Kidney tubule cell (primary cell): Measurements from ENCODE around the gene PCDH7.

Experiments
- DNase-seq: peaks from one replicate; pipeline ENCODE4 v3.0.0-alpha.2; 2018; ENCODE audit warnings: low spot score

Gene PCDH7

GRCh38 chr4:30720021-30720660, at the start of gene PCDH7:
PCDH7 (plus strand) TSS chr4:30720369; CDS start chr4:30721423, 1,054 bp downstream.
- peak; percentile 42 for DNase-seq

- no peak for DNase-seq
Measured at GRCh38 chr4:30671926-30672448, 48.2 kb upstream of the PCDH7 start.

- no peak for DNase-seq
Measured at GRCh38 chr4:30696191-30696590, 24.0 kb upstream of the PCDH7 start.

- peak; percentile 54 for DNase-seq
Measured at GRCh38 chr4:30714408-30715031, 5.6 kb upstream of the PCDH7 start.

- DNase-seq, result peak; percentile 30
Measured at GRCh38 chr4:30716158-30716557, 4.0 kb upstream of the PCDH7 start.

- peak; percentile 12 for DNase-seq
Measured at GRCh38 chr4:30716681-30717207, 3.4 kb upstream of the PCDH7 start.

- DNase-seq, result peak; percentile 54
Measured at GRCh38 chr4:30717208-30718020, 2.8 kb upstream of the PCDH7 start.

- DNase-seq, result no peak
Measured at GRCh38 chr4:30718021-30718542, 2.1 kb upstream of the PCDH7 start.

GRCh38 chr4:30718641-30719453, 1.3 kb upstream of the PCDH7 start:
- peak; percentile 2 for DNase-seq

- peak; percentile 45 for DNase-seq
Measured at GRCh38 chr4:30719454-30720020, 632 bp upstream of the PCDH7 start.

- peak; percentile 37 for DNase-seq
Measured at GRCh38 chr4:30720661-30721184, 554 bp downstream of the PCDH7 start.

- peak; percentile 32 for DNase-seq
Measured at GRCh38 chr4:30721185-30722091, 1.3 kb downstream of the PCDH7 start.

GRCh38 chr4:30722092-30722358, 1.9 kb downstream of the PCDH7 start:
- no peak for DNase-seq

- DNase-seq, result no peak
Measured at GRCh38 chr4:30722359-30723200, 2.4 kb downstream of the PCDH7 start.

- no peak for DNase-seq
Measured at GRCh38 chr4:30723201-30723955, 3.2 kb downstream of the PCDH7 start.

GRCh38 chr4:30724247-30724646, 4.1 kb downstream of the PCDH7 start:
- no peak for DNase-seq

- no peak for DNase-seq
Measured at GRCh38 chr4:30725562-30725961, 5.4 kb downstream of the PCDH7 start.

GRCh38 chr4:30726090-30726675, 6.0 kb downstream of the PCDH7 start:
- DNase-seq, result no peak
